DOHH2 (cell line): ENCODE data around the gene PRRT1B.

Experiments
- EZH2phosphoT487 ChIP-seq: fragments of 200-600 bp; sonication (generic); IDR thresholded peaks from 2 replicates; pipeline ENCODE4 v1.6.1; 2017; ENCODE audit warnings: borderline replicate concordance, mild to moderate bottlenecking, antibody characterized with exemption, low read length, moderate library complexity, mixed read lengths
- TF ChIP-seq, protein P1 (sequence below): fragments of 200-600 bp; sonication (generic); IDR thresholded peaks from one replicate; pipeline ENCODE4 v1.5.1; 2014; ENCODE audit warnings: antibody characterized with exemption, mild to moderate bottlenecking, low read depth, low read length; ENCODE audit not compliant: poor library complexity, severe bottlenecking

DNA sequence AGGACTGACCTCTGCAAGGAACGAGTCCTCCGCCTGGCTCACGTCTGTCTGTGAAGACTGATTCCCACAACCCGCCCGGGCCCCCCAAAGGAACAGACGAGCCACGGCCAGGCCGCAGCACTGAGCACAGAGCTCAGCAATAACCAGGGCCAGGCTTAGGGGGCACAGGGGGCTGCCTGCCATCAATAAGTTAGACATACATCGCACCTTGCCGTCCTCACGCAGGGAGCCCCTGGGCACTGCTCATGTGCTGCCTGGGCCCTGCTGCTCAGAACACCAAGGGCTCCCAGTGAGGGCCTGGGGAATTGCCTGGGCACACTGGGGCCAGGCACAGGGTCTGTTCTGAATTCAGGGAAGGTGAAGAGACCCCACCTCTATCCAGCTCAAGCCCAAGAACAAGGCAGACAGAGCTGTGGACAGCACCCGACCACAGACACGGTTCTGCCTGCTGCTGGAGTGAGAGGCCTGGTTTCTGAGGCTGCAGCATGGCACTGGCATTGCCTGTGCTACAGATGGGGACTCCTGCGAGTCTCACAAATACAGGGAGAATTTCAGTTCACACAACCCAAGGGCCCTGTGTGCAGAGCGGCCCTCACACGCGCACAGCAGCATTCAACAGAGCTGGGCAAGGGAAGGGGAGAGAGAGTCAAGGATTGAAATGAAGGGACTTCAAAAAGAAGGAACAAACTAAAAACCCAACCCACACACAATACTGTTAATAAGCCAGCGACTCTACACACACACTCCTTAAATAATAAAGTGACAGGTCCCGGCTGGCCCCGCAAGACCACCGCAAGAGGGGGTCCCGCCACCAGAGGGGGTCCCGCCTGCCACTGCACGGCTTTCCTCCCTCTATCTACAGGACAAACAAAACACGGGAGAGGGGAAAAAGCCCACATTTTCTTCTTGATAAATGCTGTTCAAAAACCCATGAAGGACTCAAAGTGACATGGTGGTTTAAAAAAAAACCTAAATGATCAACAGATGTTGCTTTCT, 32.0 kb downstream of the PRRT1B start:
- TF ChIP-seq, protein P1, sequence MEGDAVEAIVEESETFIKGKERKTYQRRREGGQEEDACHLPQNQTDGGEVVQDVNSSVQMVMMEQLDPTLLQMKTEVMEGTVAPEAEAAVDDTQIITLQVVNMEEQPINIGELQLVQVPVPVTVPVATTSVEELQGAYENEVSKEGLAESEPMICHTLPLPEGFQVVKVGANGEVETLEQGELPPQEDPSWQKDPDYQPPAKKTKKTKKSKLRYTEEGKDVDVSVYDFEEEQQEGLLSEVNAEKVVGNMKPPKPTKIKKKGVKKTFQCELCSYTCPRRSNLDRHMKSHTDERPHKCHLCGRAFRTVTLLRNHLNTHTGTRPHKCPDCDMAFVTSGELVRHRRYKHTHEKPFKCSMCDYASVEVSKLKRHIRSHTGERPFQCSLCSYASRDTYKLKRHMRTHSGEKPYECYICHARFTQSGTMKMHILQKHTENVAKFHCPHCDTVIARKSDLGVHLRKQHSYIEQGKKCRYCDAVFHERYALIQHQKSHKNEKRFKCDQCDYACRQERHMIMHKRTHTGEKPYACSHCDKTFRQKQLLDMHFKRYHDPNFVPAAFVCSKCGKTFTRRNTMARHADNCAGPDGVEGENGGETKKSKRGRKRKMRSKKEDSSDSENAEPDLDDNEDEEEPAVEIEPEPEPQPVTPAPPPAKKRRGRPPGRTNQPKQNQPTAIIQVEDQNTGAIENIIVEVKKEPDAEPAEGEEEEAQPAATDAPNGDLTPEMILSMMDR: no peak
- no peak for TF ChIP-seq EZH2phosphoT487
